HG03442 (cell line): ENCODE data around the gene CZIB.
"Not testable (repeated sequence)": the region's sequence is repeated elsewhere in the genome, so short reads cannot be mapped to it uniquely, and the experiment has no call there.

Source experiments
- ATAC-seq: cut with Tn5 transposase; IDR thresholded peaks from one replicate; pipeline ENCODE4 v1.9.1; 2021; ENCODE audit warnings: mild to moderate bottlenecking, moderate library complexity; ENCODE audit not compliant: unreplicated experiment

CZIB gene

DNA sequence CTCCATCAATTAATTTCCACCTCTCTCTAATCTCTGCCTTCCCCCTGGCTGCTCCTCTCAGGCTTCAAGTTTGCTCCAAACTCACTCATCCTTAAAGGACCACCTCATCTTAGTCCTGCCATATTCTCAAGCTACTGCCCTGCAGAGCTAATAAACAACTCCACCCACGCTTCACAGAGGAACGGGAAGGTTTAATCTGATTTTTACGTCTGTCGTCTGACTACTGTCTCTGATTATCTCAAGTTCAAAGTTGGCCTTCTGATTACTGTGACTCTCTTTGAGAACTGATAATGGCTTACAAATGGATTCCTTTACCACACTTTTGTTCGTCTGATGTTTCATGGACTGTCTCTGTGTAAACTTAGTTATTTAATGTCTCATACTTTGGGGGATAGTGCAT, 31.4 kb downstream of the CZIB start:
- ATAC-seq, result no peak

- ATAC-seq, result no peak
Measured at GRCh38 chr1:53188099-53188498, 32.3 kb downstream of the CZIB start.

DNA sequence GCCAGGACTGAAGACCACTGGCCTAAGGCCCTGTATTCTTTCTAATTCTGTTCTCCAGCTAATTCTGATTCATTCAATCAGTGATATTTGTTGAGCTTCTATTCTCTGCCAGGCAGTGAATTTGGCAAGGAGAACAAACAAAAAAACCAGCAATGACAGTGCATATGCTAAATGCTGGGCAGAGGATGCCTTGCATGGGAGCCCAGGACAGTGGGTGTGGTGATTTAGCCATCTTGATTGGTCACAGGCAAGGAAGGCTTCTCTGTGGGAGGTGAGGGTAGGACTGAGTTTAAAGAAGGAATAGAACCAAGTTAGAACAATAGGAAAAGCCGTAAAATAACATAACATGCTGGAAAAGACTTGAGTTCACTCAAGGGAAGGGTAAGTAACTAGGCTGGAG, 33.0 kb downstream of the CZIB start:
- ATAC-seq, result no peak

GRCh38 chr1:53186533-53186932, 33.9 kb downstream of the CZIB start:
- no peak for ATAC-seq

GRCh38 chr1:53185955-53186297, 34.5 kb downstream of the CZIB start:
- not testable (repeated sequence) for ATAC-seq

DNA sequence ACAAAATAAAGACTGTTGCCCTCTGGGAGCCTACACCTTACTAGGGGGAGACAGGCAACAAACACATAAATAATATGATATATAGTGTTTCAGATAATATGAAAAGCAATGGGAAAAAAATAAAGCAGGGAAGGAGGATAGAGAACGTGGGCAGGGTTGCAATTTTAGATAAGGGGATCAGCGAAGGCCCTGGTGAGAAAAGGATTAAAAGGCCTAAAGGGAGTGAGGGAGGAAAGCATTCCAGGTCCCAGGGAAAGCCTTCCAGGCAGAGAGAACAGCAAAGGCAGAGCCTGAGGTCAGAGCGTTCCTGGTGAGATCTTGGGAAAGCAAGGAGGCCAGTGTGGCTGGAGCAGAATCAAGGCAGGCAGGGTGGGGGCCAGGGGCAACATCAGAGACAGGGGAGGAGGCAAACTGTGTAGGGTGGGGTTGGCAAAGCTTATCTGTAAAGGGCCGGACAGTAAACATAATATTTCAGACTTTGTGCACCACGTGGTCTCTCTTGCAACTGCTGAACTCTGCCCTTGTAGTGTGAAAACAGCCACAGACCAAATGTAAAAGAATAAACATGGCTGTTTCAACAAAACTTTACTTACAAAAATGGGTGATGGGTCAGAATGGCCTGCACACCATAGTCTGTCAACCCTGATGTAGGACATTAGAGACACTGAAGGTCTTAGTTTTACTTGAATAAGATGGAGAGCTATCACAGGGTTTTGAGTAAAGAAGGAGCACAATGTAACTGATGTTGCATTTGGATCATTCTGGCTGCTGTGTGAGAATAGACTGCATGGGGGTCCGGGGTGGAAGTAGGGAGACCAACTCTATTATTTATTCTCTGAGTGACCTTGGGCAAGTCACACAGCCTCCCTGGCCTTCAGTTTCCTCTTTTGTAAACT, 37.1 kb downstream of the CZIB start:
- no peak for ATAC-seq

GRCh38 chr1:53182716-53183094, 37.7 kb downstream of the CZIB start:
- no peak for ATAC-seq

GRCh38 chr1:53182111-53182593, 38.3 kb downstream of the CZIB start:
- no peak for ATAC-seq

GRCh38 chr1:53180951-53181350, 39.5 kb downstream of the CZIB start:
- ATAC-seq, result no peak

- ATAC-seq, result no peak
Measured at GRCh38 chr1:53180226-53180625, 40.2 kb downstream of the CZIB start.

DNA sequence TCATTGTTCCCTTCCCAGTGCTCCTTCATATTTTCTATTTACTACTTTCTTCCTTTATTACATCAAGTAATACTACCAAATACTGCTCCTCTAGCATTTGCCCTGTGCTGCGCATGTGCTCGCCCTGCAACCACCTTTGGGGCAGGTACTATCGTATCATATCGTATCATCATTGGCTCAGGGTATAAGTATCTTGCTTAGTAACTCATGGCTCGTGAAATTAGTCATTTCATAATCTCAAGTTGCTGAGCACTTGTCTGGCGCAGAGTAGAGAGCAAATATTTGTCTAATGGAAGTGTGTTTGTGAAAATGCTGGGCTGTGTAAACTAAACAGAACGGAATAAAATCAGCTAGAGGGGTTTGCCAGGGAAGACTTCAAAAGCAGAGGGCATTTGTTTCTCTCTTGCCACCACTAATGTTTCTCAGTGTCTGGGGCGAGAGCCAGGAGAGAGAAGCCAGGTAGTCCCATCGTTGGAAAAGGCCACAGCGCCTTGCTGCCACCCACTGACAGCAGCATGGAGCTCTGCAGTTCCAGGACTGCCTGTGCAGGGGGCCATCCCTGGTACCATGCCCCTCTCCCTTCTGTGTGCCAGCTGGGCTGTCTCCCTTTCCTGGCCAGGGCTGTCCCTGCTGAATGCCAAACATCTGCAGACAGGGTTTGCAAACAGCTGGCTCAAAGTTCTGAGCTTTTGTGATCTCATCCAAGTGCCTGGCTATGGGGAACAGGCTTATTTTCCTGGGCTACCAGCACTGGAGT, 43.8 kb downstream of the CZIB start:
- ATAC-seq, result no peak

GRCh38 chr1:53174971-53175913, 45.2 kb downstream of the CZIB start:
- no peak for ATAC-seq

DNA sequence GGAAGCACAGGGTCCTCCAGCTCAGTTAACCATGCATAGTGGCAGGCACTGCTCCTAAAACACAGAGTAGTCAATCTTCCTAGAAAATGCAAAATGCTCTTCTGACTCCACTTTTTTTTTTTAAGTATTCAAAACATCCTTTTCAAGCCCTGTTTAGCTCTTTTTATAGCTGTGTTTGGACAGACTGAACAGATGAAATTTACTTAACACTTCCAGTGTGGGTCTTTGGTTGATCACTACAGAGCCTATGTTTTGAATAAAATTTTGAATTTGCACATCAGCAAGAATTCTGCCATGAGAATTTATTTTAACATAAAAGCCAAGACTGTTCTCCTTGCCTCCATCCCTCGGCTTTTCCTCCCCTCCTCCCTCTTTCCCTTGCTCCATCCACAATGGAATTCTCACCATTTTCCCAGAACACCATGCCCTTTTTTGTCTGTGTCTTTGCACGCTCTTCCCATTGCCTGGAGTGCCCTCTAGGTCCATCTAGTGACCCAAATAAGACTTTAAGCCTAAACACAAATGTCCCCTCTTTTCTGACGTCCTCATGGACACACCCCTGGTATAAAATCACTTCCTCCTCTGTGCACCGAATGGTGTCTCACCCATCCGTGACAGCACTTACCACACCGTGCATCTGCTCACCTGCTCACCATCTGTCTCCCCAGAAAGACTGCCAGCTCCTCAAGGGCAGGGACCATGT, 47.9 kb downstream of the CZIB start:
- ATAC-seq, result no peak

GRCh38 chr1:53166912-53167311, 53.5 kb downstream of the CZIB start:
- ATAC-seq, result no peak

GRCh38 chr1:53166366-53166765, 54.1 kb downstream of the CZIB start:
- ATAC-seq, result no peak

DNA sequence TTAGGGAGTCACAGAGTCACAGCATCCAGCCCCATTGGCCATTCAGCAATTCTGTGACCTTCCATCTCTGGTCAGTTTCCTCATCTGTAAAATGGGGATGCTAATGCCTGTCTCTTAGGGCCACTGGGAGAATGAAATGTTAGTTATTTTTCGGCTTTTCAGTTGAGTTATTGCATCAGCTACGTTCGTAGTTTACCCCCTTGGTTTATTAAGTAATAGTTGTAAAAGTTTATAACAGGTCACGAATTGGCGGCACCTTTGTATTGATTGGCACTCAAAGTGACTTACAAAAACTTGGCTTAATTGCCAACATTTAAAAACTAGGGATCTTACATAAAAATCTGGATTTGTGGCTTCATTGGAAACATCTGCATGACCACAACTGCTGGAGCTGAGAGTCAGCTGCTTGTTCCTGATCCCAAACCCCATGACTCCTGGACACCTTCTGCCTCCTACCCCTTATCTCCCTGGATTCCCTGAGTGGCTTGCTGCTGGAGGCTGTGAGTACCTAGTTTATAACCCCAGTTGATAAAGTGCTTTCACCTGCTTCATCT, 54.9 kb downstream of the CZIB start:
- ATAC-seq, result no peak
